KBM-7 (cell line): ENCODE measurements around the gene MOBP.
"Not testable (repeated sequence)": the region's sequence is repeated elsewhere in the genome, so short reads cannot be mapped to it uniquely, and the experiment has no call there.

Source experiments
- DNase-seq: peaks from one replicate; pipeline ENCODE4 v3.0.0-alpha.2; 2015
- in situ Hi-C: fragments of 300-500 bp; cut with MboI; formaldehyde crosslinking; loops from 2 replicates; pipeline ENCODE4 v1.14.3; 2020; ENCODE audit warnings: low sequenced_read_pairs, low pct_unique_long_range_greater_than_20kb, mixed read lengths

The MOBP gene

GRCh38 chr3:39467394-39468107 is at the start of gene MOBP:
Gene MOBP, plus strand, starts transcription at chr3:39467680. Its CDS starts 34,390 bp downstream, at chr3:39502070.
- no peak for DNase-seq
- in situ Hi-C loops = no loop called here

- DNase-seq, in situ Hi-C loops: not testable (repeated sequence)
Observed at GRCh38 chr3:39418556-39419225, 48.8 kb upstream of the MOBP start.

- in situ Hi-C loops = no loop called here
- DNase-seq = no peak
Observed at GRCh38 chr3:39419742-39420315, 47.7 kb upstream of the MOBP start.

- in situ Hi-C loops = no loop called here
- DNase-seq = no peak
Observed at GRCh38 chr3:39420543-39420942, 46.9 kb upstream of the MOBP start.

- in situ Hi-C loops = no loop called here
- no peak for DNase-seq
Observed at GRCh38 chr3:39423436-39423970, 44.0 kb upstream of the MOBP start.

GRCh38 chr3:39426312-39426711 is 41.2 kb upstream of the MOBP start:
- in situ Hi-C loops = no loop called here
- no peak for DNase-seq

- DNase-seq = no peak
- in situ Hi-C loops = no loop called here
Observed at GRCh38 chr3:39427506-39427905, 40.0 kb upstream of the MOBP start.

- in situ Hi-C loops = no loop called here
- DNase-seq = no peak
Observed at GRCh38 chr3:39428745-39429201, 38.7 kb upstream of the MOBP start.

- in situ Hi-C loops = no loop called here
- no peak for DNase-seq
Observed at GRCh38 chr3:39429466-39429865, 38.0 kb upstream of the MOBP start.

GRCh38 chr3:39432342-39432741 is 35.1 kb upstream of the MOBP start:
- no peak for DNase-seq
- in situ Hi-C loops = no loop called here

- DNase-seq = no peak
- in situ Hi-C loops = no loop called here
Observed at GRCh38 chr3:39433642-39434041, 33.8 kb upstream of the MOBP start.

- no peak for DNase-seq
- in situ Hi-C loops = no loop called here
Observed at GRCh38 chr3:39434574-39434973, 32.9 kb upstream of the MOBP start.

- no peak for DNase-seq
- in situ Hi-C loops = no loop called here
Observed at GRCh38 chr3:39435006-39435748, 32.3 kb upstream of the MOBP start.

GRCh38 chr3:39438880-39439279 is 28.6 kb upstream of the MOBP start:
- in situ Hi-C loops = no loop called here
- DNase-seq = no peak

- DNase-seq = no peak
Observed at GRCh38 chr3:39440316-39440715, 27.2 kb upstream of the MOBP start.

GRCh38 chr3:39443530-39443929 is 23.9 kb upstream of the MOBP start:
- in situ Hi-C loops = no loop called here
- DNase-seq = no peak

More at GRCh38 chr3:39440316-39440715, 27.2 kb upstream of the MOBP start:
- in situ Hi-C loops = no loop called here

- in situ Hi-C loops = no loop called here
- no peak for DNase-seq
Observed at GRCh38 chr3:39445927-39446326, 21.6 kb upstream of the MOBP start.

GRCh38 chr3:39446444-39446843 is 21.0 kb upstream of the MOBP start:
- DNase-seq = no peak
- in situ Hi-C loops = no loop called here

GRCh38 chr3:39447637-39448483 is 19.6 kb upstream of the MOBP start:
- DNase-seq = peak; percentile 68
- in situ Hi-C loops = no loop called here
